Measurements from ENCODE around the gene TMEM176B.

The TMEM176B gene

DNA sequence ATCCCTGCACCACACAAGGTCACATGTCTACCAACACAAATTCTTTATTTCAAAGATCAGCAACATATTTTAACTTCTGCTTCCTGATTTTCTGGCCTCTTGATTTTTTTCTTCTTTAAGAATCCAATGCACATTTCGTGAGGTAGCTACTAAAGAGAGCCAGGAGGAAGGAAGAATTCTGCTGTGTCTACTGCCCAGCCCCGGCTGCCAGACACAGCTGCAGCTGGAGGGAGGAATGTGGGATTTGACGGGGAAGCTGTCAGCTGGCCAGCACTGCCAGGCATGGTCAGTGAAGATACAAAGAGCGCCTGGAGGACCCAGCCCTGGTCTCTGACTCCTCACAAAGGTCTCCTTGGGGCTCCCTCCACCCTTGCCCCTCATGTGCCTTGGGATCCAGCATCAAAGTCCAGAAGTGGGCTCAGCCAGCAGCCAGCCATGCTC, 45.3 kb upstream of the TMEM176B start:
- TF ChIP-seq, protein P1, sequence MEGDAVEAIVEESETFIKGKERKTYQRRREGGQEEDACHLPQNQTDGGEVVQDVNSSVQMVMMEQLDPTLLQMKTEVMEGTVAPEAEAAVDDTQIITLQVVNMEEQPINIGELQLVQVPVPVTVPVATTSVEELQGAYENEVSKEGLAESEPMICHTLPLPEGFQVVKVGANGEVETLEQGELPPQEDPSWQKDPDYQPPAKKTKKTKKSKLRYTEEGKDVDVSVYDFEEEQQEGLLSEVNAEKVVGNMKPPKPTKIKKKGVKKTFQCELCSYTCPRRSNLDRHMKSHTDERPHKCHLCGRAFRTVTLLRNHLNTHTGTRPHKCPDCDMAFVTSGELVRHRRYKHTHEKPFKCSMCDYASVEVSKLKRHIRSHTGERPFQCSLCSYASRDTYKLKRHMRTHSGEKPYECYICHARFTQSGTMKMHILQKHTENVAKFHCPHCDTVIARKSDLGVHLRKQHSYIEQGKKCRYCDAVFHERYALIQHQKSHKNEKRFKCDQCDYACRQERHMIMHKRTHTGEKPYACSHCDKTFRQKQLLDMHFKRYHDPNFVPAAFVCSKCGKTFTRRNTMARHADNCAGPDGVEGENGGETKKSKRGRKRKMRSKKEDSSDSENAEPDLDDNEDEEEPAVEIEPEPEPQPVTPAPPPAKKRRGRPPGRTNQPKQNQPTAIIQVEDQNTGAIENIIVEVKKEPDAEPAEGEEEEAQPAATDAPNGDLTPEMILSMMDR (IDR thresholded peaks at IDR 0.05; ENCODE audit: insufficient read depth, low read depth, low read length, missing control alignments): no peak
- no peak overlapping the region for H3K4me3 ChIP-seq (ENCODE audit: low read depth, low read length)
- DNase-seq (ENCODE audit: low read depth): no peak

DNA sequence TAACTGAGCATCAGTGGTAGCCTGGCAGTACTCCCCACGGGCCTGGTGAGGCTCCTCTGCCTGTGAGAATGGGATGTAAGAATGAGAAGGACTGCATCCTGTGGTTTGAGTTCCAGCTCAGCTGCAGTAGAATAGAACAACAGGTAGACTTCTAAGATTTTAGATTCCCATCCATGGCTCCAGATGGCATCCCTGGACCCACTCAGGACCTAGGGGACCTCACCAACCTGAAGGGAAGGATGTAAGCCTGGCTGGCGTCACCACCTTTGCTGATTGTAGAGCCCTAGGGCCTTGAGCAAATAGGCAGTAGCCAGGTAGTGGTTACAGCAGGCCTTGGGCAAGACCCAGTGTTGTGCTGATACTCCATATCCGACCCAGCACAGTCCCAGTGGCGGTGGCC, 42.6 kb upstream of the TMEM176B start:
- TF ChIP-seq, protein P1 (IDR thresholded peaks at IDR 0.05; ENCODE audit: insufficient read depth, low read depth, low read length, missing control alignments): no peak
- no peak overlapping the region for H3K4me3 ChIP-seq (ENCODE audit: low read depth, low read length)
- no peak for DNase-seq (ENCODE audit: low read depth)

DNA sequence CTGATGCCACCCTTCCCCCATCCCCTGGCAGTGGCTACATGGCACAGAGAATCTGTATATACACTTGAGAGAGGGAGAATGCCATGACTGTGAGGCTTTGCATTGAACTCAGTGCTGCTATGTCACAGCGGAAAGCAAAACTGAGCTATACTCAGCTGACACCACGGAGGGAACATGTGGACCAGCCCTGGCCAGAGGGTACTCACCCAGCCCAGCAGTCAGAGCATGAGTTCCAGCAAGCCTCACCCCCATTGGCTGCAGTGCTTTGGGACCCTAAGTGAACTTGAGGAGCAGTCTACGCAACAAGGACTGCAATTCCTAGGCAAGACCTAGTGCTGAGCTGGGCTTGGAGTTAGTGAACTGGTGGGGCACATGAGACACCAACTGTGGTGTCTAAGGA, 41.9 kb upstream of the TMEM176B start:
- TF ChIP-seq, protein P1 (IDR thresholded peaks at IDR 0.05; ENCODE audit: insufficient read depth, low read depth, low read length, missing control alignments): no peak
- H3K4me3 ChIP-seq (ENCODE audit: low read depth, low read length): no peak overlapping the region
- DNase-seq (ENCODE audit: low read depth): no peak

DNA sequence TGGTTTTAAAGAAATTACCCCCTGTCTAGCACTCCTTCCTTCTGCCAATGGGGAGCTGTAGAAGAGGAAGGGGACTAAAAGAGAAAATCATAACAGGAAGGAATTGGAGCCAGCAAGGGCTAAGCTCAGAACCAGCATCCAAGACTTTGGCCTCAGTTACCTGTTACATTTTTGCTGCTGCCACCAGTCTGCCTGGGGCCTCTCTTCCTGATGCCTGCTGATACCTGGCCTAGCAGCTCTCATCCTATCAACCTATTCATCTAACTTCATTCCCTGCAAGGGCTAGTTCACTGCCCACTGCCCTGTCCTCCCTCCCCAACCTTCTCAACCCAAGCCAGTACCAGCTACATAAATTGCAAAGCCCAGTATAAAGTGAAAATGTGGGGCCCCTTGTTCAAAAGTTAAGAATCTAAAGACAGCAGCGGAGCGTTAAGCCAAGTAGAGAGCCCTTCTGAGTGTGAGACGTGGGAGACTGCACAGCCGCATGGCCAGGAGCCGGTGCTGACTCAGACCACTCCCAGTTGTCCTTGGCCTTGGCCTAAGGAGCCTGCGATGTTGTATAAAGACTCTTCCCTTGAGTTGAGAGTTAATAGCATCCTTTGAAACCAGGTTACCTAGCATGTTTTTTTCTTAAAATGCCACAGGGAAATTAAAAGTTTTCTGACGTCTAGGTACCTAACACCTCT, 38.9 kb upstream of the TMEM176B start:
- DNase-seq (ENCODE audit: low read depth): no peak
- H3K4me3 ChIP-seq (ENCODE audit: low read depth, low read length): no peak overlapping the region
- TF ChIP-seq, protein P1 (IDR thresholded peaks at IDR 0.05; ENCODE audit: insufficient read depth, low read depth, low read length, missing control alignments): no peak

DNA sequence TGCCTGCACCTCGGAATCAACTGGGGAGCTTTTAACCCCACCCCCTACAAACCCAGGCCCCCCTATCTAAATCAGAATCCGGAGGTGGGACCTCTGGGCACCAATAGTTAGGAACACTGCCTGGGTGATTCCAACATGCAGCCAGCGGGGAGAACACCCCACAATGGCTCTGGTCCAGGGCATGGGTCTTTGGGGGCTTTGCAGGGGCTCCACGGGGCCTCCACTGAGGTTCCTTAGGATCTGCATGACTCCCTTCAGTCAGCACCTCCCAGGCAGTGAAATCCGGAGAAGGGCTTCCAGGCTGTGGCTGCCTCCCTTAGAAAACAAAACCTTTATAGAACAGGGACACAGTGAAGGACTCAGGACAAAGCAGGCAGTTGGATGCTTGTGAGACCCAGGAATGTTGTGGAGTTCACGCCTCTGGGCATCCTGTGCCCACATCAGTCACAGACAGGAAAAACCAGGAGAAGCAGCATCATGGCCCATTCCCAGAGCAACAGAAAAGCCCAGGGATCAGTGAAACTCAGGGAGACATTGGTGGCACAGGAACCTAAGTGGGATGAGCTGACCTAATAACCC, 35.6 kb upstream of the TMEM176B start:
- no peak for DNase-seq (ENCODE audit: low read depth)
- H3K4me3 ChIP-seq (ENCODE audit: low read depth, low read length): no peak overlapping the region
- TF ChIP-seq, protein P1 (IDR thresholded peaks at IDR 0.05; ENCODE audit: insufficient read depth, low read depth, low read length, missing control alignments): no peak

DNA sequence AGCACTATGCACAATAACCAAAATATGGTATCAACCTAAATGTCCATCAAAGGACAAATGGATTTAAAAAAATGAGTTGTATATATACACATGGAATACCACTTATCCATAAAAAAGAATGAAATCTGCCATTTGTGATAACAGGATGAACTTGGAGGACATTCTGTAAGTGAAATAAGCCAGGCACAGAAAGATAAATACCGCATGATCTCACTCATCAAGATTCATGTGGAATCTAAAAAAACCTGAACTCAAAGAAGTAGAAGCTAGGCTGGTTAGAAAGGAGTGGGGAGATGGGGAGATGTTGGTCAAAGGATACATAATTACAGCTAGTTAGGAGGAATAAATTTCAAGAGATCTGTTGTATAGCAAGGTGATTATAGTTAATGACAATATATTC, 34.9 kb upstream of the TMEM176B start:
- no peak for DNase-seq (ENCODE audit: low read depth)
- no peak overlapping the region for H3K4me3 ChIP-seq (ENCODE audit: low read depth, low read length)
- TF ChIP-seq, protein P1 (IDR thresholded peaks at IDR 0.05; ENCODE audit: insufficient read depth, low read depth, low read length, missing control alignments): no peak

DNA sequence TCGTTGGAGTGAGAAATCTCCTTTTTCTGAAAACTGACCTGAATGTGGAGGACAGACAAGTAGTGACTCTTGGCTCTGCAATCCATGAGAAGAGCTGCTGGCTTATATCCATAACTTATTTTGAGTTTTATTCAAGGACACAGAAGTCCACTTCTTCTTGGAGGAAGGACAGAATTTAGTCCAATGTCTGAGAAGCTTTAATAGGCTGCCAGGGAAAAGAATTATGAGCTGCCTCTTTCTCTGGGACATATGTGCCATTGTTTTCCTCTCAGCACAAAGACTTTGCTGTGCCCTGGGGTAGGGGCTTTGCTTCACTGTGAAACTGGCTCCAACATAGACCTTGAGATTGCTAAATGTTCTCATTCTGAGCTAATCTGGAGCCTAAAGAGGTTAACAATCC, 31.7 kb upstream of the TMEM176B start:
- TF ChIP-seq, protein P1 (IDR thresholded peaks at IDR 0.05; ENCODE audit: insufficient read depth, low read depth, low read length, missing control alignments): no peak
- no peak for DNase-seq (ENCODE audit: low read depth)
- no peak overlapping the region for H3K4me3 ChIP-seq (ENCODE audit: low read depth, low read length)
